GM18499 (cell line): ENCODE results near the gene HDAC10.

Experiments
- ATAC-seq: cut with Tn5 transposase; IDR thresholded peaks from one replicate; pipeline ENCODE4 v1.9.1; 2021; ENCODE audit warnings: moderate number of reproducible peaks; ENCODE audit not compliant: insufficient read depth, unreplicated experiment

HDAC10 gene

GRCh38 chr22:50257451-50258360 lies 6.6 kb upstream of the HDAC10 start:
- no peak for ATAC-seq

DNA sequence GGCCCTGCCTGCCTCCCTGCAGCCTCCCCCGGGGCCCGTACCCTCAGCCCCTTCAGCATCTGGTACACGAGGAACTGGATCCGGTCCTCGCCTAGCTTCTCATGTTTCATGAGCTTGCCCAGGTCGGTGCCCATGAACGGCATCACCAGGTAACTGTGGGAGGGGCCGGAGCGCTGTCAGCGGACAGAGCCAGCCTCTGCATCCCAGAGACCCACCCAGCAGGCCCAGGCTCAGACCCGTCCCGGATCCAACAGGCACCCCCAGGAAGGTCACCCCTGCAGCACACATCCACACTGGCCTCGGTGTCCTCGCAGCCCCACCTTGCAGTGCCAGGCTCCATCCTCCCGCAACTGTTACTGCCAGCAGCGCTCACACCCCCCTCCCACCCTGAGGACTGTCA lies 6.0 kb upstream of the HDAC10 start:
- ATAC-seq, result no peak

DNA sequence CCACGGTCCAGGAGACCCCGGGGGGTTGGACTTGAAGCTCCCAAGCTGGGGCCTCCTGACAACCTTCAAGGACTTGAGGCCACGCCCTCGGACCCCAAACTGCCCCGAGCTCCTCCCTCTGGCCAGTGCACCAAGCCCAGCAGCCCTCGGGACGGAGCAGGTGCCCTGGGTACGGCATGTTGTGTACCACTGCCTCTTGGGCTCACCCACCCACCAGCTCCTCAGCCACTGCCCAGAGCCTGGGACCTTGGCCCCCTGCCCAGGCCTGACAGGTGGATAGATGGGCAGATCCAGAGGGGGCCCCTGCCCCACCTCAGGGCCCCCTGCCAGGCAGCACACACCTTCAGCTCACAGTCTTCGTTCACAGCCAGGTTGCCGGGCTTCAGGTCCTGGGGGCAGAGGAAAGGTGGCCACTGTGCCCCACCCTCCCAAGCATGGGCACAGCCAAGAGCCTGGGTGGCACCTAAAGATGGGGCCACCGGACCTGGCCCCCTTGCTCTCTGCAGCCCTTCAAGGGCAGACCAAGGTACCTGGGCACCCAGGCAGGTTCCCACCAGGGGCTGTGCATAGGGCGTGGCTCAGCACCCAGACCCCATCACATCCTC lies 5.3 kb upstream of the HDAC10 start:
- no peak for ATAC-seq

- no peak for ATAC-seq
Measured at GRCh38 chr22:50255607-50256006, 4.5 kb upstream of the HDAC10 start.

GRCh38 chr22:50255099-50255498 lies 4.0 kb upstream of the HDAC10 start:
- no peak for ATAC-seq

- ATAC-seq, result no peak
Measured at GRCh38 chr22:50253941-50254340, 2.9 kb upstream of the HDAC10 start.

DNA sequence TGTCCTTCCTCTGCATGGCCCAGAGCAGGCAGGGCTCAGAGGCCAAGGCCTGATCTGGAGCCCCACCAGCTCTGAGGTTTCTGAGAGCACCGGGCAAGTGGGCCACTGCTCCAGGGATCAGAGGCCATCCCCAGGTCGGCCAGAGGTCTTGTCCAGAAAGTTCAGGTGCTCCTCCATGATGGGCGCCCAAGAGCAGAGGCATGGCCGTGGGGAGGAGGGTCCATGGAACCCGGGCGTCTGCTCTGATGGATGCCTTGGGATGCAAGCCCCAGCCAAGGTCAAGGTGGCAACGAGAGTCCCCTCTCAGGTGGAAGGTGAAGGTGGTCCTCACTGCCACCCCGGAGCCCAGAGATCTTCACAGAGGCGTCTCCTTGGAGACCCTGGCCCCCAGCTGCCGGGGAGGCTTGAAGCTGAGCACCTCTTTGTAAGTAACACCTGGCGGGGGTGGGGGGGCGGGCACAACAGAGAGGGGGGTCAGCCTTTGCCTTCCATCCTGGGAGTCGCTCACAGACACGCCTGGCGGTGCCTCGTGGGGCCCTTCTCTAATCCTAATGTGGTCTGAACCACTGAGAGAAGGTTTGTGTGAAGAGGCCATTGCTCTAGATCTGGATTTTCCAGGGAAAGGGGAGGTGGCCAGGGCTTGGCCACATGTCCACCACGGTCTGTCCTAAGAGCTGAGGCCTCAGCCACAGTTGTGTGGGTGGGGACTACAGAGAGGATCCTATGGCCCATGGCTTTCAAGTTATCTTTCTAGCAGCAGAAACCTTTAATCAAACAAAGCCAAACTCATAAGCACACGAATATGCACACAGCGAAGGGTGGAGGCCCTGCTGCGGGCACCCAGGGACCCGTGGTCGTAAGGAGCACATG lies 2.2 kb upstream of the HDAC10 start:
- ATAC-seq, result no peak

- ATAC-seq, result no peak
Measured at GRCh38 chr22:50252082-50253045, 1.3 kb upstream of the HDAC10 start.

DNA sequence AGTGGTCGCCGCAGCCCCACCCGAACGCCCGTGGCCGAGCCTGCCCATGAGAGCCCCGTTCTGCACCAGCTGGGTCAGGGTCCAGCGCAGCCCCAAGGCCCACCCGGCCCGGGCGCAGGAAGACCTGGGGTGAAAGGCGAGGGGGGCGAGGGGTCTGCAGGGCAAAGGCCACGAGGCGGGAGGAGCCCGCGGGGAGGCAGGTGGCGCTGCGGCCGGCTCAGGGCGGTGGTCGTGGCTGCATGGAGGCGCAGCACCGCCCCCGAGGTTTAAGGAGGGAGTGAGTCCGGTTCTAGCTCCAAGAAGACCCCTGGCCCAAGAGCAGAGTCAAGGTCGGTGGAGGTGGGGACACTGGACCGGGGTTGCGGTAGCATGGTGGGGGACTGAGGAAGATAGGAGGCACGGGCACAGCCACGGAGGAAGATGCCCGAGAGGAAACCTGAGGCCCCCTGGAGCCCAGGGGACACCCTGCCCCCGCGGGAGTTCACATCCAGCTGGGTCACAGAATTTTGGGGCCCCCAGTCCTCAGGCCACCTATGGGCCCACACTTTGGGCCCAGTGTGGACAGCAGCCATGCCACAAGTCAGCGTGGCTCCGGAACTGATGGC lies 514 bp upstream of the HDAC10 start:
- no peak for ATAC-seq

DNA sequence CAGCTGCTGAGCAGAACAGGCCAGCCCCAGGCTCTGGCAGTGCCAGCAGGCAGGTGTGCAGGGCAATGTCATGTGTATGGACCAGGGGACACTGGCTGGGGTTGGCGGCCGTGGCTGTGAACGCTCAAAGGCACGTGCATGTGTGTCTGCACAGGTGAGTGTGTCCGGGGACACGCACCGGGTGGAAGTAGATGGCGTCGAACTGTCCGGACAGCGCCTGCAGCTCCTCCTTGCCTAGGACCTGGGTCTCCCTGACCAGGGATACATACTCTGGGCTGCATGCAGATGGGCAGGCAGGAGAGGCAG lies 863 bp downstream of the HDAC10 start:
- ATAC-seq, result no peak

- ATAC-seq, result no peak
Measured at GRCh38 chr22:50249341-50250248, 1.5 kb downstream of the HDAC10 start.

DNA sequence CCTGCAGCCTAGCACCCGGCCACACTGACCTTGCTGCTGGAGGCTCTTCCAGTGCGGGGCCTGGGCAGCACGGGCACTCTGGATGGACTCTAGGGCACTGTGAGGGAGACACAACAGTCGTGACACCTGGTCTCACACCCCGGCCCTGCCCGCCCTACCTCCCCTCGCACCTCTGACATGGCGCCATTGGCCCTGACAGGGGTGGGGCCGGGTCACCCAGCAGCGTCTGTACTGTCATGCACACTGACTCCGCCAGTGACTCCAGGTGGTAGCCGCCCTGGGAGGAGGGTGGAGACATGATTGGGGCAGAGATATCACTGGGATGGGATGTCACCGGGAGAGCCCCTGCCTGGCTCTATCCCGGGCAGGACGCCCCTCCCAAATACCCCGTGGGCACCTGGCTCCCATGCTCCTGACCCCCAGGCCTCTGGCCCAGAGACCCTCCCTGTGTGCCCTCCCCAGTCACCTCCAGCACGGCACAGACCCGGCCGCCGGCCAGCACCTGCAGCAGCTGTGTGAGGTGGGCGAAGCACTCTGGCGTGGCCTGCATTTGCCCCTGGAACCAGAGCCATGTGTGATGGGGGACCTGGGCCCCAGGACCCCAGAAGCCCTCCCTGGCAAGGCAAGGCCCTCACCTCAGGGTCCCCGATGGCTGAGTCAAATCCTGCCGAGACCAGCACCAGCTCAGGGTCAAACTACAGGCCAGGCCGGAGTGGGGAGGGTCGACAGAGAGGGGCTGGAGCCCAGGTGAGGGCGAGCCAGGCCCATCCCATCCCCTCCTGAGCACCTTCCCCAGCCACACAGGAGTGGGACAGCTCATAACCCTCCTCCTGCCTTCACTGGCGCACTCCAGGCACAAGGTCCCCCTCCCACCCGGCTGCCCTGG lies 2.6 kb downstream of the HDAC10 start:
- ATAC-seq, result no peak

GRCh38 chr22:50247748-50248147 lies 3.3 kb downstream of the HDAC10 start:
- ATAC-seq, result no peak

DNA sequence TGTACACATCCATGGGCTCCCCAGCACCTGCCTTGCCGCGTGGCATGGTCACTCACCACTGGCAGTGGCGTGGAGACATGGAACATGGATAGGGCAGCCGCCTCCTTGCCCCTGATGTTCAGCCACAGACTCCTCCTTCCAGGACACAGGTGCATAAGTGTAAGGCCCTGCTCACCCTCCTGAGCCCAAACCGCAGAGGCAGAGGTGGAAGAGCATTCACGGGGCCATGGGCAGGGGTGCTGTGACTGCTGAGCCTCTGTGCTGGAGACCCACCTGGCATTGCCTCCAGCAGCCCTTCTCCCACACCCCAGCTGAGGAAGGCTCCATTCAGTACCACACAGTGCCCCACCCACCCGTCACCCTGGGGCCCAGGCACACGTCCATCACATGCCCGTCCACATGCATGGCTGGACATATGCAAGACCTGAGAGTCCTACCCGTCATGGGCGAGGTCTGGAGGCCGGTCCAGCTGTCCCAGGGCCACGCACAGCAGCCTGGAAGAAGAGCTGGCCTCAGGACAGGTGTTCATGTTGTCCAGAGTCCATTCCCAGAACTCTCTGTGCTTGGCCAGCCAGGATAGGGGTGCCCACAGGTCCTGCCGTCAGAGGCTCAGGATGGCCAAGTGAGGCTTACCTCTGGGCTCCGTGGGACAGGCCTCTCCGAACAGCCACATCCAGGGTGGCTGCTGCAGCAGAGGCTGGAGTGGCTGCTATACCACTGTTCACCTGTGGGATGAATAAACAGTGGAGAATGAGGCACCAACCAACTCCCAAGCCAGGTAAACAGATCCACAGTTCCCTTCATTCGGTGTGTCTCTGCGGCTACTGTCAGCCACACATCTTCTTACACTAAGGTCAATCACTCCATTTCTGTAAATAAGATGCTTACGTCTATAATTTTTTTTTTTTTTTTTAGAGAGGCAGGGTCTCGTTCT lies 4.6 kb downstream of the HDAC10 start:
- ATAC-seq, result no peak

DNA sequence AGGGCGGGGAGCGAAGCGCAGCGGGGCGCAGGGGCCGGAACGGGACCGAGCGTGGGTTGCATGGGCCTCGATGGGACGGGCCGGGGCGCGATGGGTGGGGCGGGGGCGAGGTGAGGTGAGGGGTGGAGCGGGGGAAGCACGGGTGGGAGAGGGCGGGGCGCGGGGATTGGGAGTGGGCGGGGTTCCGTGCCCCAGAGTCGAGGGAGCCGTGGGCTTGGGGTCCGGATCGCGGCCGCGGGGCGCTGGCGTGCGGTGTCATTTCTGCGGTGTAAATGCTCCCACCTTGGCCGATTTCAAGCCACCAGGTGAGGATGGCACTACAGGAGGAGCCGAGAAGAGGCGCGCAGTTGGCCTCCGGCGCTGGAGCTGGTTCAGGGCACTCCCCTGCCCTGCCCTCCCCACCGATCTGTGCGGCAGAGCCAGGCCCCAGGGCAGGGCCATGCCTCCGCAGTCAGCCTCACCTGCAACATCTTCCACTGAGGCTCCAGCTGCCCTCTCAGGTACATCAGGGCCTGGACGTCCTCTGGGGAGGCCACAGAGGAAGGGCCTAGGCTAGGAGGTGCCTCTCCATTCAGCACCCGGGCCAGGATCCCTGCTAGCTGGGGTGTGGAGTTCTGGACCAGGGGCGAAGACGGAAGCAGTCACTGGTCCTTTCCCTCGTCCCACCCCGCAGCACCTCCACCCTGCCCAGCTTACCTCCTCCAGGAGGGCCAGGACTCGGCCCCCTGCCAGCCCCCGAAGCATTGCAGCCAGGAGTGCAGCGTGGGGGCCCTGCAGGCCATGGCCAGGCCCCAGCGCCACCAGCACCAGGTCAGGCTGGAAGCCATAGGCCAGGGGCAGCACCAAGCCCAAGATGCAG lies 5.6 kb downstream of the HDAC10 start:
- no peak for ATAC-seq
